Measurements from ENCODE around the gene TENT4A.

TENT4A gene

GRCh38 chr5:6700074-6700684 lies 13.1 kb upstream of the TENT4A start:
- DNase-seq (ENCODE audit: low read depth, low spot score): no peak

DNA sequence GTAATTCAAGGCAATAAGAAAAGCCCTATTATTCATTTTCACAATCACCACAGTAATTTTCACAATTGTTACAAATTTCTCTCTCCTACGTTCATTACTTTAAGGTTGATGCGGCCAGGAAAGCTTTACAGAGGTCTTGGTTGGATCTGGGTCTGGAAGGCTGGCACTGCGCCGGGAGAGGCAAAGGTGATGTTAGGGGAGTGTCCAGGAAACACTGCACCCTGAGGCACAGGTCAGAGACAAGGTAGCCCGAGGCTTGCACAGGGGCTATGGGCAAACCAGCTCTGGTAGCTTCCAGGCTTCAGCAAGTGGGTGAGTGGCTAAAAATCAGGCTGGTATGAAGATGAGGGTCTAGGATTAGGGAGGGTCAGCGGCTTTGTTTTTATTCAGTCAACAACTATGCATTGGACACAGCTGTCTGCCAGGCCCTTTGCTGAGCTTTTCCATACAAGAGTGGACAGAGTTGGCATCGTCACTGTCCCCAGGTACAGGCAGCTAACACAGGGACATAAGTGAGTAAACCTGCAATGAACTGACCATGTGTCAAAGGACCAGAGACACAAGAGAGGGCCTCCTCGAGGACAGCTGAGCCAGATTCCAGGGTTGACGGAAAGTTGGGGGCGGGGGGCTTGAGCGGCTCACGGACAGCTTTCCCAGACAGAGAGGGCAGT lies 12.4 kb upstream of the TENT4A start:
- DNase-seq (ENCODE audit: low read depth, low spot score): no peak

GRCh38 chr5:6701491-6701890 lies 11.7 kb upstream of the TENT4A start:
- no peak for DNase-seq (ENCODE audit: low read depth, low spot score)

- DNase-seq (ENCODE audit: low read depth, low spot score): no peak
Measured at GRCh38 chr5:6702633-6703032, 10.6 kb upstream of the TENT4A start.

GRCh38 chr5:6703806-6704205 lies 9.4 kb upstream of the TENT4A start:
- DNase-seq (ENCODE audit: low read depth, low spot score): no peak

- DNase-seq (ENCODE audit: low read depth, low spot score): no peak
Measured at GRCh38 chr5:6704361-6704851, 8.8 kb upstream of the TENT4A start.

GRCh38 chr5:6705088-6705487 lies 8.1 kb upstream of the TENT4A start:
- DNase-seq (ENCODE audit: low read depth, low spot score): no peak

DNA sequence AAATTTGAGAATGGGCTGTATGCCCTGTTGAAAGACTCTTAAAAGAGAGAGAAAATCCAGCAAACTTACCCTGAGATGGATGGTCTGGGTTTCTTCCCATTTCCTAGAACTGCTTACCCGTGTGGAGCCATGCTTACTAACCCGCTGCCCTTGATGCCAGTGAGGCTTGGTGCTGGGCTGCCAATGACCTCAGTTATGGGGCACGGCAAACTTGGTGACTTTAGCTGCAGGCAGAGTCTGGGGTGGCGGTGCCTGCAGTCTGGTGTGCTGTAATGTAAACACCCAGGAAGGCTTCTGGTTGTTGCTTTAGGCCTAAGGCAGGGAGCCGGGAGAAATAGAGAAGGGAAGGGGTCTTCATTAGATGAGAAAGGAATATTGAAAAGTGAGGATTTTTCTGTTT lies 7.3 kb upstream of the TENT4A start:
- no peak for DNase-seq (ENCODE audit: low read depth, low spot score)

GRCh38 chr5:6707852-6708251 lies 5.4 kb upstream of the TENT4A start:
- no peak for DNase-seq (ENCODE audit: low read depth, low spot score)

DNA sequence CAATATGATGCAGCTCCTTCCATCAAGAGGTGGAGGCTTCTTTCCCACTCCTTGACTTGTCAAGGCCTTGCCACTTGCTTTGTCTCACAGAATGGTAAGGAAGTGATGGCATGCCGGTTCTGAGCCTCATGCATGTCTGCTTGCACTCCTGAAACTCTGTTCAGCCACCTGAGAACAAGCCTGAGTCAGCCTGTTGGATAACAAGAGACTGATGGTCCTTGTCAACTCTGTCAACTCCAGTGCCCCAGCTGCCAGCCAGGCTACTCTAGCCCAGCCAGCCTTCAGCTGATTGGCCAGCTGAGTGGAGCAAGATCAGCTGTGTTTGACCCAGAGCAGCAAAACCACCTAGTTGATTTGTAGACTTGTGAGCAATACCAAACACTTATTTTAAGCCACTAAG lies 4.4 kb upstream of the TENT4A start:
- no peak for DNase-seq (ENCODE audit: low read depth, low spot score)

GRCh38 chr5:6710070-6710469 lies 3.2 kb upstream of the TENT4A start:
- DNase-seq (ENCODE audit: low read depth, low spot score): no peak

DNA sequence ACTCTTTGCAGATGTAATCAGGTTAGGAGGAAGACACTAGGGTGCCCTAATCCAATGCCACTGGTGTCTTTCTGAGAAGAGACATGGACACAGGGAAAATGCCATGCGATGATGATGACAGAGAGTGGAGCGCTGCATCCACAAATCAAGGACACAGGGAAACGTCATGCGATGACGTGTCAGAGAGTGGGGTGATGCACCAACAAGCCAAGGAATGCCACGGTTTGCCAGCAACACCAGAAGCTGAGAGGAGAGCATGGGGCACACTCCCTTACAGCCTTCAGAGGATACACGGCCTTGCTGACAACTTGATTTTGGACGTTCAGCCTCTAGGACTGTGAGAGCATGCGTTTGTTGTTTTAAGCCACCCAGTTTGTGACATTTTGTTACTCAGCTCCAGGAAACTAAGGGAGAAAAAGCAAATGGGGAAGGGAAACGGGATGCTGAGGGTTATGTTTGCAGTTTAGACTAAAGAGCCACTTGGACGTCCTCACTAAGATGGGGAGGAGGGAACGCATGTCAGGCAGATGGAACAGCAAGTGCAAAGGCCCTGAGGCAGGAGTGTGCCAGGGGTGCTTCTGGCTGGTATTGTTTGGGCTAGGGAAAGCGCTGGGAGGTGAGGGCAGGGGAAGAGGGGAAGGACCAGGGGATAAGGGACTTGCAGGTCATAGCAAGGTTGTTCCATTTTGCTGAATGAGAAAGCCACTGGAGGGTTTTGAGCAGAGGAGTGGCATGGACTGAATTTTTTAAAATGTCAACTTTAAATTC lies 2.5 kb upstream of the TENT4A start:
- no peak for DNase-seq (ENCODE audit: low read depth, low spot score)

DNA sequence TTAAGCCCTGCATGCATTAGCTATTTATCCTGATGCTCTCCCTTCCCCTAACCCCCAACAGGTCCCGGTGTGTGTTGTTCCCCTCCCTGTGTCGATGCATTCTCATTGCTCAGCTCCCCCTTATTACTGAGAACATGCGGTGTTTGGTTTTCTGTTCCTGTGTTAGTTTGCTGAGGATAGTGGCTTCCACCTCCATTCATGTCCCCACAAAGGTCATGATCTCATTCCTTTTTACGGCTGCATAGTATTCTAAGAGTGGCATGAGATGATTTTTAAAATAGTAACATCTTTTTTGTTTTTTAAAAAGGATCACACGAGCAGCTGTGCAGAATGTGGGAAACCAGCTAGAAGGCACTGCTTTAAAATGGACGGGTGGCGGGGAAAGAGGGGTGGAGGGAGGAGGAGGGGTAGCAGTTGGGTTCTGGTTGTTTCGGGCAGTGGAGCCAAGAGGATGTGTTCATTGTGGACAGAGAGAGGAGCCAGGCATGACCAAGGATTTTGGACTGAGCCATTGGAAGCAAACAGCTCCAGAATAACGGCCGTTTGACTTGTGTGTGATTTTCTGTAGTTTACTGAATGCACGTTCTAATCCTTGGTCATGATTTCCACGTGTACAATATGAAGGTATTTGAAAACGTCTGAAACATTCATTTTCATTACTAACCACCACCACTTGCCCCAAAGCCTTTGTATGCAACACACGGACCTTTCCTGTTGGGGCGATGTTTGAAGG lies 1.7 kb upstream of the TENT4A start:
- DNase-seq (ENCODE audit: low read depth, low spot score): no peak

GRCh38 chr5:6712142-6712576 lies 1.1 kb upstream of the TENT4A start:
- DNase-seq (ENCODE audit: low read depth, low spot score): no peak

DNA sequence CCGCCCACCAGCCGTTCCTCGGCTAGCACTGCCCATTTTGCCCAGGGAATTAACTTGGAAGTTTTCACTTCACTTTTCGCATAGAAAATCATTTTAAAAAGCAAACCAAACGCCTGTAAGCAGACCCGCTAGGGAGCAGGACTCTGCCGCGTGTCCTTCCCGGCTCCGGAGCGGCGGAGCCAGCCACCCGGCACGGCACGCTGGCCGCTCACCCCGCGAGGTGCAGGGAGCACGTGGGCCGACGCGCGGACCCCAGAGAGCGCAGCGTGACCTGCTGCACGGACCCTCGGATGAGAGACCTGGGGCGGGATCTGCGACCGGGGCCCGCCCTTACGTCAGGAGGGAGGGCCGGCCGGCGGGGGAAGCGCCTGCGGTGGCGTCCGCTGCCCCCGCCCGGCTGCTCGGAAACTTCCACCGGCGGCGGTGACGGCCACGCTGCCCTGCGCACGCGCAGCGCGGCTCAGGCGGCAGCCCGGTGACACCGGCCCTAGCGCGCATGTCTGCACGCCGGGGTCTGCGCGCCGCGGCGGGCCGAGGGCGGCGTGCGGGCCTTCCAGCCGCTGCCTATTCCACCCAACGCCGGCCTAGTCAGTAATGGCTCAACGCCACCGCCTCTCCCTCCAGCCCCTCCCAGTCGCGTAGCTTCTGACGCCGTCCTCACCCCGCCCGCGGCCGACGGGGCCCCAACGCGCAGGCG lies 507 bp upstream of the TENT4A start:
- peak; percentile 91 for DNase-seq (ENCODE audit: low read depth, low spot score)

DNA sequence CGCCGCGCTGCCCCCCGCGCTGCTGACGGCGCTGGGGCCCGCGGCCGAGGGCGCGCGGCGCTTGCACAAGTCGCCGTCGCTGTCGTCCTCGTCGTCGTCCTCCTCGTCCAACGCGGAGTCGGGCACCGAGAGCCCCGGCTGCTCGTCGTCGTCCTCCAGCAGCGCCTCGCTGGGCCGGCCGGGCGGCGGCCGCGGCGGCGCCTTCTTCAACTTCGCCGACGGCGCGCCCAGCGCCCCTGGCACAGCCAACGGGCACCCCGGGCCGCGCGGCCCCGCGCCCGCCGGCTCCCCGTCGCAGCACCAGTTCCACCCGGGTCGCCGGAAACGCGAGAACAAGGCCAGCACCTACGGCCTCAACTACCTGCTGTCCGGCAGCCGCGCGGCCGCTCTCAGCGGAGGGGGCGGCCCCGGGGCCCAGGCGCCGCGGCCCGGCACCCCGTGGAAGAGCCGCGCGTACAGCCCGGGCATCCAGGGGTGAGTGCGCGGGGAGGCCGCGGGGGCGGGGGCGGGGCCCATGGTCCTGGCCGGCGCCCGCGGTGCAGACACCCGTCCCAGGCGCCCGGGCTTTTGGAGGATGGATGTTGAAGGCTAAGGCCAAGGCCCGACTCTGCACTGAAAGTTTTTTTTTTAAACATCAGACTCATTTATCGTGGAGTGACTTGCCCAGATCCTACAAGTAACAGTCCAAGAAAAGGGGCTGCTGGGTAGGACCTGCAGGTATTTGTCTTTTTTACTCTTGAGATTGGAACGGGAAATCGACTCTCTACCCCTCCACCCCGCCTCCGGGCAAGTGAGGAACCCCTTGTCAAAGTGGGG lies 1.2 kb downstream of the TENT4A start:
- no peak for DNase-seq (ENCODE audit: low read depth, low spot score)

GRCh38 chr5:6715271-6715670 lies 2.0 kb downstream of the TENT4A start:
- no peak for DNase-seq (ENCODE audit: low read depth, low spot score)

DNA sequence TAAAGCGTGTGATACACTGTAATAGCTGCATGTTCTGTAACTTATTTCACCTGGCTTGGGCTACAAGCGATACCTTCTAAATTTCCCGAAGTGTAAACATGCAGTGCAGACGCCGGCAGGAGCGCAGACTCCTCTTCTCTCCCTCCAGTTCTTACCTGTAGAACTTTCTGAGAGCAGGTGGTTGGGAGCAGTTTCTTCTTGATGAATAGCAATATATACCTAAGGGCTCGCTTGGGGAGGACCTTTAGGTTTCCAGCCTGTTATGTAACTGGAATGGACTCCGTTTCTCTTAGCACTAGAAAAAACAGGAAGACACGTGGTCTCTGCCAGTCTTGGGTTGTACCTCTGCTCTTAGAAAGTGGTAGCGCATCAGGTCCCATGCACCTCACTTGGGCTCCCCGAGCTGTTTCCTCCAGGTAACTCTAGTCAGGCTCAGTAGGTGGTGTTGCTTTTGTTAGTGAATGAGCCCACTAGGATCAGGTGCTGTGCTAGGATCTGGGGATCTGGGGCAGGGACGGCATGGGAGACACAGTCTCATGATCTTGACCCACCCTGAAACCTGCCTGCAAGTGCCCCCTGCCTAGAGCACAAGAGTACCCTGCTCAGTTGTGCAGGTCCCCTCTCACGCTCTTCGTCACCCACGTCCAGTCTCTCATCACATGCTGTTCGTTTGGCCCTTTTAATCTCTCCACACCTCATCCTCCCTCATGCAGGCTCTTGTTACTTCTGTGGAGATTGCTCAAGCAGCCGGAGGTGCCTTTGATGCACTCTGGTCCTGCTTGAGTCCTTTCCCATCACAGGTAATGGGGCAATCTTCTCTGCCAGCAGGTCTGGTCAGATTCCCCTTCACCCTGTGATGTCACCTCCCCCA lies 2.8 kb downstream of the TENT4A start:
- DNase-seq (ENCODE audit: low read depth, low spot score): no peak

- DNase-seq (ENCODE audit: low read depth, low spot score): no peak
Measured at GRCh38 chr5:6716629-6717149, 3.5 kb downstream of the TENT4A start.
